ENCODE data around the gene GPRC6A.

GPRC6A gene

GRCh38 chr6:116779573-116780164, 49.2 kb downstream of the GPRC6A start:
- DNase-seq (ENCODE audit: low read depth in 1 of 2, low spot score in 1 of 2) = no peak

DNA sequence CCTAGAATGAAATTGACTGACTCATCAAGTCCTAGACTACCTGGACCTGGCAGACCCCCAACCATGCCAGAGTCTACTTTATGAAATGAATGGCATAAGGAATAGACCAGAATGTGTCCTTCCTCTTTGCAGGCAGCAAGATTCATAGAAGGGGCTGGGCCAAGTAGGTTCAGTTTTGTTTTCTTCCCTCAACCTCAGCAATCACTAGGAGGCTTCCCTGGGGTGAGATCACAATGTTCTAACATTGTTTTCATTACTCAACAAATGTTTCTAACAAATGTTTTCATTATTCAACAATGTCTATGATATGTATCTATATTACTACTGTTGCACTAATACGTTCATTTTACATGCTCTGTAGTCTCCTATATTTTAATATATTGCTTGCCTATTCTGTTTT, 55.0 kb downstream of the GPRC6A start:
- DNase-seq (ENCODE audit: low read depth in 1 of 2, low spot score in 1 of 2) = no peak

GRCh38 chr6:116772450-116772849, 56.4 kb downstream of the GPRC6A start:
- no peak for DNase-seq (ENCODE audit: low read depth in 1 of 2, low spot score in 1 of 2)

- no peak for DNase-seq (ENCODE audit: low read depth in 1 of 2, low spot score in 1 of 2)
These were observed 61.2 kb downstream of the GPRC6A start for GRCh38 chr6:116767715-116768114.

GRCh38 chr6:116766506-116767176, 62.2 kb downstream of the GPRC6A start:
- no peak for DNase-seq (ENCODE audit: low read depth in 1 of 2, low spot score in 1 of 2)

DNA sequence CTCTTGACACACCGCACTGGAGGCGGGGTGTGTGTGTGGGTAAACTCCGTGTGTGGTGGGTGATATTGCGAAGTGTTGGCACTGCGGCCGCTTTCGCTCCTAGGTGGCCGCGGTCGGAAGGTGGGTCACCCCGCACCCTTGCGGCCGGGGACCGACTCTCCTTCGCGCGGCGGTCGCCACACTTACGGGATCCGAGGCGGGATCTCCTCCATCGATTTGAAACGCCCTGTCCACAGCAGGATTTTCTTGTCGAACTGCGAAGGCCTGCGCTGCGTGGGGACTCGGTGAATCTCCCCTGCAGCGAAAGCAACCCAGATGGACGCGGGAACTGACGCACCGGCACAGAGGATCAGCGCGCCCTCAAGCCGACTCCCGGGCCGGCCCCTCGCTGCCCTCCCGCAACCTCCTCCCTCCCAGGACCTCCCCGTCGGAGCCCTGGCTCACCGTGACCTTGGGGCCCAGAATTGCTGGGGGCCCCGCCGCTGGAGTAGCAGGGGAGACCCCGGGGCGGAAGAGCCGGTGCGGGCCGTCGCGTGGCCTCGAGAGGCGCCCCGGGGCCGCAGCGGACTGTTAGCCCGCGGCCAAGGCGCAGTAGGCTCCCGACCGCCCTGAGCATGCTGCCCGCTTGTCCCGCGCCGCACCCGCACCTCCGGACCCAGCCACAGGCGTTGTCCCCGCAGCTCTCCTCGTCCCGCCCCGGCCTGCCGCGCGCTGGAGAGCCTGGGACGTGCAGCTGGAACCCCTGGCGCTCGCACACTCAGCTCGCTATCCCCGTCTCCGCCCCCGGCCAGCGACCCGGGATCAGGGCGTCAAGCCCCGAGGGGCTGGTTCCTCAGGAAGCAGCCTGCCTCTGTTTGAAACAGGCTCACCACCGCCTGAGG, 63.7 kb downstream of the GPRC6A start, which contains the start of gene FAM162B:
Gene FAM162B (minus strand): TSS at position 759 of the 881 bp plus-strand sequence. CDS start 143 bp downstream, at position 616.
- no peak for DNase-seq (ENCODE audit: low read depth in 1 of 2, low spot score in 1 of 2)

DNA sequence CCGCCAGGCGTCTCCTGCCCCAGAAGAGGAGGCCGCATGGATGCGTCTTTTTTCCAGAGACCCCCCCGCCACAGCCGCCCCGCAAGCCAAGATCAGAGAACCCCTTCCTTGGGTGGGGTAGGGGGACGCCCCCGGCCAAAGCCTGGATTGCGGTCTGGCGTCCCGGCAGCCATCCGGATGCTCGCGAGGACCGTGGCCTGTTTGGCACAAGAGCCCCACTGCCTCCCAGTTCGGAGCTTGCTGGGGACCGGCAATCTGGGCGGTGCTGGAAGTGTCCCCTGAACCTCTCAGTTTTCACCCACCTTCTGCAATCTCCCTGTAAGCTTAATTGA, 64.3 kb downstream of the GPRC6A start:
- no peak for DNase-seq (ENCODE audit: low read depth in 1 of 2, low spot score in 1 of 2)

GRCh38 chr6:116763906-116764628, 64.8 kb downstream of the GPRC6A start:
- DNase-seq (ENCODE audit: low read depth in 1 of 2, low spot score in 1 of 2) = no peak

DNA sequence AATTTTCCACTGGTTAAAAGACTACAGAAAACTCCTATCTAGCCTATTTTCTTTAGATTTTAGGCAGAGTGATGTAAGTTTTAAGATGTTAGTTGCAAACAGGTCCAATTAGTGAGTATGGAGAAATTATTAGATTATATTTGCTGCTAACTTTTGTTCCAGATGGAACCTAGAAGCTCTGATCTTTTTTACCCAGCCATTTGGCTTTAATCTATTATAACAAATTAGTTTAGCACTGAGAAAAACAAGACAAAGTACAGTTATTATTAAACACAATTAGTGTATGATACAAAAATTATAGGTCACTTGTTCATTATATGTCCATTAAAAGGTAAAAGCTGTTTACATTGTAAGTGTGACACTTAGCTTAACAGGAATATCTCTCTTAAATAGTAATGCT, 65.8 kb downstream of the GPRC6A start:
- no peak for DNase-seq (ENCODE audit: low read depth in 1 of 2, low spot score in 1 of 2)

GRCh38 chr6:116762235-116762634, 66.6 kb downstream of the GPRC6A start:
- DNase-seq (ENCODE audit: low read depth in 1 of 2, low spot score in 1 of 2) = no peak

- DNase-seq (ENCODE audit: low read depth in 1 of 2, low spot score in 1 of 2) = no peak
These were observed 67.1 kb downstream of the GPRC6A start for GRCh38 chr6:116761779-116762178.

- no peak for DNase-seq (ENCODE audit: low read depth in 1 of 2, low spot score in 1 of 2)
These were observed 83.7 kb downstream of the GPRC6A start for GRCh38 chr6:116745176-116745575.
